Kidney (tissue), 14 donors: ENCODE data around the gene PPP6R3. TPM values are rescaled to one million over a fixed set of nuclear protein-coding genes. Genes with fewer than 3 reads are reported as not detected.

Experiments used
- DNase-seq, 5 donors: peaks; one replicate each; pipeline ENCODE4 v3.0.0-alpha.2; 2013 to 2020
- FAIRE-seq: peaks from 2 replicates; lab custom pipeline; 2012; peaks lifted over from hg19 to GRCh38; lab: Jason Lieb, UNC
- H3K27ac ChIP-seq, 2 donors: one replicate each; pipeline ENCODE4 v1.7.0; 2013; ENCODE audit warnings: low read depth in 2 of 2, low read length in 2 of 2, inconsistent platforms in 1 of 2
- H3K27me3 ChIP-seq: one replicate; pipeline ENCODE4 v1.7.1; 2013; ENCODE audit warnings: low read length, inconsistent platforms; ENCODE audit not compliant: control insufficient read depth, insufficient read depth
- H3K36me3 ChIP-seq, 3 donors: one replicate each; pipeline versions ENCODE4 v1.7.0 to v1.7.1; 2013; ENCODE audit warnings: low read length in 3 of 3, control low read depth in 1 of 3, inconsistent platforms in 1 of 3; ENCODE audit not compliant: insufficient read depth in 3 of 3, control insufficient read depth in 2 of 3
- H3K4me1 ChIP-seq, 3 donors: one replicate each; pipeline versions ENCODE4 v1.7.0 to v1.7.1; 2013; ENCODE audit warnings: low read length in 3 of 3, inconsistent platforms in 1 of 3, low read depth in 1 of 3; ENCODE audit not compliant: control insufficient read depth in 2 of 3, insufficient read depth in 2 of 3
- H3K4me3 ChIP-seq, 3 donors: one replicate each; pipeline versions ENCODE4 v1.7.0 to v1.8.1; 2013; ENCODE audit warnings: low read length in 3 of 3, control low read depth in 1 of 3, inconsistent platforms in 1 of 3
- H3K9ac ChIP-seq, 3 donors: one replicate each; pipeline versions ENCODE4 v1.7.0 to v1.7.1; 2013; ENCODE audit warnings: low read length in 3 of 3, control low read depth in 1 of 3, inconsistent platforms in 1 of 3
- H3K9me3 ChIP-seq, 3 donors: one replicate each; pipeline versions ENCODE4 v1.7.0 to v1.7.1; 2013; ENCODE audit warnings: low read length in 3 of 3, control low read depth in 1 of 3, inconsistent platforms in 1 of 3; ENCODE audit not compliant: control insufficient read depth in 2 of 3, insufficient read depth in 1 of 3
- CTCF ChIP-seq: IDR thresholded peaks from 3 replicates; pipeline ENCODE4 v1.5.1; 2012; ENCODE audit warnings: mild to moderate bottlenecking, moderate library complexity, borderline replicate concordance; ENCODE audit not compliant: insufficient read depth; ENCODE audit errors: extremely low read depth
- intact Hi-C: fragments of 100-400 bp; cut with DNase I; formaldehyde crosslinking; loops from one replicate; pipeline ENCODE4 v1.11.1; 2022
- polyA plus RNA-seq: library from polyadenylated mRNA; stranded (reverse); fragments of 350-450 nt; fragmentation: Illumina TruSeq; extraction: RNeasy Lipid Tissue Mini Kit (QIAGEN cat#74804); gene quantifications from one replicate; pipeline ENCODE4 v1.2.3, GENCODE V29; 2014; ENCODE audit warnings: low read depth, low replicate concordance; ENCODE audit not compliant: insufficient read depth
- total RNA-seq: library from RNA; stranded (reverse); fragmentation: NEBNext Ultra II Directional; extraction: Animal tissue kit (Norgen Biotek cat#: 25700); gene quantifications from one replicate; pipeline ENCODE4 v1.2.1, GENCODE V29; 2021
- donor health status: control.
- donor health status: control.
- donor health status: control.
- donor health status: control.
- donor health status: control.
- donor health status: DM: yes; HTN: yes; CAD: no.
- donor health status: Normal renal cell carcinoma (clear cell type).

Gene PPP6R3
- total and polyA plus RNA-seq, 2 donors from 2014 or later, result 30.3 to 108 TPM

GRCh38 chr11:68495220-68495729 lies 34.7 kb downstream of the PPP6R3 start:
- Histone ChIP-seq H3K9me3 (no peaks in the 10 kb centered on the region), H3K27ac (no peak overlapping the region), H3K27me3 (no peaks in the 10 kb centered on the region), H3K36me3 (no peaks in the 10 kb centered on the region), H3K4me1 (peaks cover 0 to 20% (median 15%) of the 10 kb centered on the region in 3 donors), H3K9ac (no peak overlapping the region), H3K4me3 (no peak overlapping the region)
- no peak for DNase-seq
- no peak for TF ChIP-seq CTCF
- no peak for FAIRE-seq
- intact Hi-C loops, result no loop called here

- Histone ChIP-seq H3K27me3 (no peaks in the 10 kb centered on the region), H3K9ac (no peak overlapping the region), H3K27ac (no peak overlapping the region), H3K4me1 (peaks cover 0 to 26% (median 18%) of the 10 kb centered on the region in 3 donors), H3K36me3 (no peaks in the 10 kb centered on the region), H3K9me3 (no peaks in the 10 kb centered on the region), H3K4me3 (no peak overlapping the region)
- FAIRE-seq, result no peak
- TF ChIP-seq CTCF, result no peak
- no peak for DNase-seq
- intact Hi-C loops, result no loop called here
These were observed 35.3 kb downstream of the PPP6R3 start for GRCh38 chr11:68495872-68496271.

- no peak for DNase-seq
- H3K9me3 ChIP-seq, result no peaks in the 10 kb centered on the region
- no peaks in the 10 kb centered on the region for H3K36me3 ChIP-seq
- no peak overlapping the region for H3K27ac ChIP-seq
- FAIRE-seq, result no peak
- H3K4me3 ChIP-seq, result no peak overlapping the region
- peaks cover 0 to 28% (median 22%) of the 10 kb centered on the region in 3 donors for H3K4me1 ChIP-seq
- TF ChIP-seq CTCF, result no peak
- intact Hi-C loops, result no loop called here
- H3K27me3 ChIP-seq, result no peaks in the 10 kb centered on the region
- H3K9ac ChIP-seq, result no peak overlapping the region
These were observed 37.2 kb downstream of the PPP6R3 start for GRCh38 chr11:68497761-68498160.

- DNase-seq (no peak), FAIRE-seq (no peak)
- H3K9ac ChIP-seq, result no peak overlapping the region
- H3K27me3 ChIP-seq, result no peaks in the 10 kb centered on the region
- H3K4me3 ChIP-seq, result no peak overlapping the region
- H3K9me3 ChIP-seq, result no peaks in the 10 kb centered on the region
- H3K27ac ChIP-seq, result no peak overlapping the region
- peaks cover 0 to 28% (median 24%) of the 10 kb centered on the region in 3 donors for H3K4me1 ChIP-seq
- no peak for TF ChIP-seq CTCF
- intact Hi-C loops, result no loop called here
- H3K36me3 ChIP-seq, result no peaks in the 10 kb centered on the region
These were observed 37.8 kb downstream of the PPP6R3 start for GRCh38 chr11:68498321-68498720.
